AG08396 (cell line): ENCODE data around the gene TBC1D14.
A peak's percentile ranks its signal among the peaks of the same experiment; 100 is the strongest.
"Not testable (repeated sequence)": the region's sequence is repeated elsewhere in the genome, so short reads cannot be mapped to it uniquely, and the experiment has no call there.

Source experiments
- DNase-seq: peaks from one replicate; pipeline ENCODE4 v3.0.0; 2012; ENCODE audit warnings: low spot score, mixed read lengths

Gene TBC1D14

DNA sequence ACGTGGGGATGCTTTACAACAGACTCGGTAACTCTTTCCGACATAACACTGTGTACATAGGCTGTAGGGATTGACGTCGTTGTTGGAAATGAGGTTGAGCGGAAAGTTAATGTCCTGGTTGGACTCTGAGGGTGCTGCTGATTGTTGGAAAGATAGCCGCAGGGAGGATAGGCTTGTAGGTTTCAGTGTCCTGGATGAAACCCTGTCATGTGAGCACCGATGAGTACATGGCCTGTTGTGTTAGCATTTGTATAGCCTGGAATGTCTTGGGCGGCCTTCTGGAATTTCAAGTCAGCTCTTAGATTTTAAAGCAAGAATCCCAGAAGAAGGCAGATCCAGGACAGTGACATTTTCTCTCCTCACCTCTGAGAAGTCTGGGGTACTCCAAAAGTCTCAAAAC, 63.3 kb downstream of the TBC1D14 start:
- DNase-seq = no peak

GRCh38 chr4:6974138-6974848, 64.7 kb downstream of the TBC1D14 start:
- DNase-seq = peak; percentile 92

DNA sequence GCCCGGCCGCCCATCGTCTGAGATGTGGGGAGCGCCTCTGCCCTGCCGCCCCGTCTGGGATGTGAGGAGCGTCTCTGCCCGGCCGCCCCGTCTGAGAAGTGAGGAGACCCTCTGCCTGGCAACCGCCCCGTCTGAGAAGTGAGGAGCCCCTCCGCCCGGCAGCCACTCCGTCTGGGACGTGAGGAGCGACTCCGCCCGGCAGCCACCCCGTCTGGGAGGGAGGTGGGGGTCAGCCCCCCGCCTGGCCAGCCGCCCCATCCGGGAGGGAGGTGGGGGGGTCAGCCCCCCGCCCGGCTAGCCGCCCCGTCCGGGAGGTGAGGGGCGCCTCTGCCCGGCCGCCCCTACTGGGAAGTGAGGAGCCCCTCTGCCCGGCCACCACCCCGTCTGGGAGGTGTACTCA, 68.2 kb downstream of the TBC1D14 start:
- DNase-seq = not testable (repeated sequence)

DNA sequence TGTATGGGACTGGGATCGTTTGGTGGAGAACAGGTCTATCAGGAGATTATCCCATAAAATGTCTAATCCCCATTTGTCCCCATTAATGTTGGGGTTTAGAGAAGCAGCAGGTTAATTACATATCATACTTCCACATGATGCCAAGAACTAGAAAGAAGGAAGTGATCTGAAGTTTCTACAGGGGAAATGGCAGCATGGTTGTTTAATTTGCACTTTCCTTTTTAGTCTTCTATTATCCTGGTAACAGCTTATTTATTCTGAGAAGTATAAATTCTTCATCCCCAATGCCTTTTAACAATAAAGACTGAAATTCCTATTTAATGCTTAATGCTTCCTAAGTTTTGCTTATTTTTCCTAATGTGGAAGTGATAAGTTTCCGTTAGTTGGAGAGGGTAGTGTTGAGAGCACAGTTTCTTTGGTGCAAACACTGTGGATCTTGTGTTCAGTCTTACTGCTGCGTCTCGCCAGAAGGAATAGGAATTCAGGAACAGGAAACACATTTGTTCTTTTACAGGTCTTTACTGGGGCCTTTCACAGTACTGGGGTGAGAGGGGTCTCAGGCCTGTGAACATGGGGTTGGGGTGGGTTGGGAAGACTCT, 74.0 kb downstream of the TBC1D14 start:
- DNase-seq = no peak

DNA sequence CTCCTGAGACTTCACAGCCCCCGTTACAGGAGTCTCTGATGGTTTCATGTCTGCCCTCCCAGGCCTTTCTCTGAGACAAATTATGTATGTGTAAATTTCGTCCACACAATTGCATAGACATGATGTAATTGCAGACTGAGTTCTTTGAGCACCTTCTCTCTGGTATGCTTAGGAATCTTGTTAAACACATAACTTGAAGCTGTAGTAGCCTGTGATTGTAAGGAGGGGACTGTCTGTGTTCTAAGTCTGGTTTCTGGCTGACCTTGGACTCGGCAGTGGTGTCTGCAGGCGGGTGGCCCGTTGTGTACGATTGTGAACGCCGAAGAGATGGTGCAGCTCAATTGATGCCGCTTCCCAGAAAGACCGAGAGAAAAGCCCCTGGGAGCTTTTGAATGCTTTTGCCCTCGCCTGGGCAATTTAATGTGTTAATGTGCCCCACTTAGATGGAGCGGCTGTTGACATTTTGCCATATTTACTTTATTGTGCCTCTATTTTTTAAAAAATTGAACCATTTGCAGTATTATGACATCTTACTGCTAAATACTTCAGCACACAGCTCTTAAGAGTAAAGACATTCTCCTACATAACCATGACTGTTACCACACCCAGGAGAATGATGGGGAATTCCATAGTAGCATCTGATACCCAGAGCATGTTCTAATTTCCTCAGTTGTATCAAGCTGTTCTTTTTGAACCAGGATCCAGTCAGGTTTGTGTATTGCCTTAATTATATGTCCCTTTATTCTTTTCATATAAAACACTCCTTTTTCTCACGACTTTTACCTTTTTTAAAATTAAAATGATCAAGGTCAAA, 75.2 kb downstream of the TBC1D14 start:
- DNase-seq = no peak

GRCh38 chr4:6986072-6986780, 76.6 kb downstream of the TBC1D14 start:
- peak; percentile 63 for DNase-seq

DNA sequence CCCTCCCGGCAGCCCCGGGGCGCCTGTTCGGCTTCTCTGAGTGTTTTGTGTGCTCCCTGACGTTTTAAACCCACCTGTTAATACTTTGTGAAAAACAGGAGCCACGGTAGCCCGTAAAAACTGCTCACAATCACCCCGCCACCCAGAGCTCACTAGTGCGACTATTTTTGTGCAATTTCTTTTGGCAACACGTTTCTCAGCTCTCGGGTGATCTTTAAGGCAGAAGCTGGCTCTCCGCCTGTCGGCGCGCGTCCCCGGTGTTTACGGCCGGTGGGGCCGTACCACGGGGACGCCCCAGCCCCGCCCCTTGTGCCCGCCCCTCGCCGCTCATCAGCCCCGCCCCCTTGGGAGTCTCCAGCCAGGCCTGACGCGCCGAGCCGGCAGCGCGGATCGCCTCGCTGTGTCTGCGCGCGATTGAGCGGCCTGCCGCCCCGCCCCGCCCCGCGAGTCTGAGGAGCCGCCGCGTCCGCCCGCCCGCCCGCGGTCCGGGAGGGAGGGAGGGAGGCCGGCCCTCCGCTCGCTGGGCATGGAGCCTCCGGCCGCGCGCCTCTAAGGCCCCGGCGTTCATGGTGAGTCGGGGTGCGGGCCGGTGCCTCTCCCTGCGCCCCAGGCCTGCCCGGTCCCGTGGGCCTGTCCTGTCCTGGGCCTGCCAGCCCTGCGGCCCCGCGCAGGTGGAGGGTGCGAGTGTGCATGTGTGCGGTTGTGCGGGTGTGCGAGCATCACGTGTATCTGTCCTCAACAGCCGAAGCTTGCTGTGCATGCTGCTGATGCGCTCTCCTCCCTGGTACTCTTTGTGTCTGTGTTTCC, 77.4 kb downstream of the TBC1D14 start:
- peak; percentile 98 for DNase-seq

GRCh38 chr4:6987588-6987961, 77.9 kb downstream of the TBC1D14 start:
- no peak for DNase-seq

- no peak for DNase-seq
Observed at GRCh38 chr4:6988016-6988715, 78.5 kb downstream of the TBC1D14 start.

- DNase-seq = no peak
Observed at GRCh38 chr4:6989331-6989923, 79.8 kb downstream of the TBC1D14 start.

- no peak for DNase-seq
Observed at GRCh38 chr4:6990661-6991060, 81.0 kb downstream of the TBC1D14 start.

DNA sequence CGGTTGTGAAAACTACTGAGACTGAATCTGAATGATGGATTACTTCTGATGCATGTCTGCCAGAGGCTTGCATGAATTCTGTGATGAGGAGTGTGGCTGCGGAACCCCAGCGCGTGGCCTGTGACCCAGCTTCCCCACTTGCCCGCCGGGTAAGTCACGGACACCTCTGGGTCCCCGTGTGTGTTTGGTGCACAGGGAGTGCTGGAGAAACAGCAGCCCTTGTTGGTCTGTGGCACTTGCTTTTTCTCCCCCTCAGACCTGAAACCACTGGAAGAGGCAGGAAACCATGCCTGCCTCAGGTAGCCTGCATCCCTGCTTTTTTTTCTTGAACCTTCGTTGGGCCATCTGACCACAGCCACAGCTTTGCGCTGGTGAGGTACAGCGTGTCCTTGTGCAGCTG, 81.6 kb downstream of the TBC1D14 start:
- DNase-seq = no peak

DNA sequence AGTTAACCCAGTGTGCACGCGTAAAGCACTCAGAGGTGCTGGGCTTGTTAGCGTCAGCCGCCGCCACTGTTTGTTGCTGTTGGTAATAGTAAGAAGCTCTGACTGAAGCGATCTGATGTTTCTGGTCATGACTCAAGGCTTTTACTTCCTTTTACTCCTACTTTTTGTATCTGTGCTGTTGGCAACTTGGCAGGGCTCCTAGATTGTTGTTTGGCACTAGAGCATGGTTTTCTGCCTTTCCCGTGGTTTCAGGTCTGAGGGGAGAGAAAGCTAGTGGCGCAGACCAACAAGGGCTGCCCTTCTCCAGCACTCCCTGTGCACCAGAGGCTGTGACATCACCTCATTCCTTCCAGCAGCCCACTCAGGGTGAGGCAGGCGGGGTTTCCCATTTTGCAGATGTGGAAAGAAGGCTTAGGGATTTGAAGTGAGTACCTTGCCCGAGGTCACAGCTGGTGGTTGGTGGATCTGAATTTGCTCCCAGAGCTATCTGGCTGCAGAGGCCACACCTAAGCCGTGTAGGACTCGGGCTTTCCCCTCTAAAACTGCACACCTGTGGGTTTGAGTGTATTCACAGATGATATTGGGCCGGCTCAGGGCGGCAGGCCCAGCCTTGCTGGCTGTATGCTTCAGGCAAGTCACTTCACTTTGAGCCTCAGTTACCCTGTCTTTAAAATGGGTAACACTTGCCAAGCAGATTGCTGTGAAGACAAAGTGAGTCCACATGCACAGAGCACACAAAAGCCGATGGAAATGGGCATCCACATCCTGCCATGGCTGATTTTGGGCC, 82.3 kb downstream of the TBC1D14 start:
- DNase-seq = peak; percentile 79

- DNase-seq = no peak
Observed at GRCh38 chr4:6992728-6993677, 83.4 kb downstream of the TBC1D14 start.

- DNase-seq = no peak
Observed at GRCh38 chr4:6996481-6996880, 86.9 kb downstream of the TBC1D14 start.

- DNase-seq = no peak
Observed at GRCh38 chr4:6999172-7000086, 89.8 kb downstream of the TBC1D14 start.

DNA sequence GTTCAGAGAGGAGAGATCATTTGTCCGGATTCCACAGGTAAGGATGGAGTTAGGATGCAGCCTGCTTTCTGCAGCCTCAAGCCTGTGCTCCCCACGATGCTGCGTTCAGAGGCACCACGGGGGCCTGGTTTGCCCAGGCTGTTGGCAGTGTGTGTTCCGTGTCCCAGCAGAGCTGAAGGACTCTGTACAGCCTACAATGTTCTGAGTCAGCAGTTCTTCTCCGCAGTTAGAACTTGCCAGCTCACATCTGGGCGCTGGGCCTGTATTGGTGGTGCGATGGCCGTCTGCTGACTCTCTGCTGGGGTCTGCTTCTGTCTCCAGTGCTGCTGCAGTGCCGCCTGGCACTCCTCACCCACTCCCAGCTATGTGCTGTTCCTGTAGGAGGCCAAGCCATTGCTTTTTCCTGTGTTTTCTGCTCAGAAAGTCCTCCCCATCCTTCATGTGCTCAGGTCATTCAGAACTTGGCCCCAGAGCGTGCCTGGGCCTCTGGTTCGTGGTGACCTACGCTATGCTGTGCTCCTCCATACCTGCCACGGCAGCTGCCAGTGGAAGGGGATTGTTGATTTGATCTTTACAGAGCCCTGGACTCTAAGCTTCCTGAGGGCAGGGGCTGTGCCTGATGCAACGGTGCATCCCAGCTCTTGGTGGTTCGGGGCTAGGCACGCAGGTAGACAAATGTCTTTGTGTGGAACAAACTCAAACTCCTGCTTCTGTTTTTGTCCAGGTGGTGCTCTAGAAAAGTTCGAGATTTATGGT, 91.0 kb downstream of the TBC1D14 start:
- no peak for DNase-seq
